Measurements from ENCODE around the gene GGCT.

The GGCT gene

DNA sequence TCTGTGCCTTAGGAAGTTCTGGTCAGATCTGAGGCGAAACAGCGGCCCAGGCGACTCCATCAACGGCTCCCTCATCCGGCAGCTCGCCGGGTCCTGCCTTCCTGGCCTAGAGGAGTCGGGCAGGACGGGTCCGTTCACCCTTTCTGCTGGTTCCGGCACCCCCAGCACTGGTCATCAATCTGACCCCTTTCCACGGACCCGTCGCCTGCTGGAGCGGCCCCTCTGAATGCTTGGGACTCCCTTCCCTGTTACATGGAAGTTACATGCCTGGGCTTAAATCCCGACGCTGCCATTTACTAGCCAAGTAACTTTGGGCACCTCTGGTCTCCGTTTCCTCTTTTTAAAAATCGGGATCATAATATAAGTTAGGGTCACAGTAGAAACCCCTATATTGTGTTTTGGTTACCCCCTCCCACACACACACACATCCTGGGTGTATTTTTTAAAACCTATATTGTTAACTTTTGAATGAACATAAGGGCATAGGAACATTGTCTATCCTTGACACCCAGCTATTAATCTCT is 607 bp upstream of the GGCT start:
- Histone ChIP-seq H3K27ac (no peak overlapping the region), H3K4me1 (ENCODE audit: low read depth, poor library complexity, severe bottlenecking) (peaks cover 16% of the 10 kb centered on the region), H2AFZ (ENCODE audit: low read depth) (peak overlapping the region; percentile 90), H3K9ac (peak overlapping the region; percentile 83), H3K79me2 (ENCODE audit: insufficient read depth, low read depth) (peaks cover 29% of the 10 kb centered on the region), H4K20me1 (ENCODE audit: insufficient read depth) (no peaks in the 10 kb centered on the region), H3K4me2 (peak overlapping the region; percentile 64), H3K36me3 (ENCODE audit: insufficient read depth) (no peaks in the 10 kb centered on the region), H3K4me3 (IDR thresholded peaks at IDR 0.05; ENCODE audit: insufficient read depth, low read depth, low read length) (no peak overlapping the region), H3K27me3 (ENCODE audit: insufficient read depth, low read depth) (no peaks in the 10 kb centered on the region)
- TF ChIP-seq, protein P1, sequence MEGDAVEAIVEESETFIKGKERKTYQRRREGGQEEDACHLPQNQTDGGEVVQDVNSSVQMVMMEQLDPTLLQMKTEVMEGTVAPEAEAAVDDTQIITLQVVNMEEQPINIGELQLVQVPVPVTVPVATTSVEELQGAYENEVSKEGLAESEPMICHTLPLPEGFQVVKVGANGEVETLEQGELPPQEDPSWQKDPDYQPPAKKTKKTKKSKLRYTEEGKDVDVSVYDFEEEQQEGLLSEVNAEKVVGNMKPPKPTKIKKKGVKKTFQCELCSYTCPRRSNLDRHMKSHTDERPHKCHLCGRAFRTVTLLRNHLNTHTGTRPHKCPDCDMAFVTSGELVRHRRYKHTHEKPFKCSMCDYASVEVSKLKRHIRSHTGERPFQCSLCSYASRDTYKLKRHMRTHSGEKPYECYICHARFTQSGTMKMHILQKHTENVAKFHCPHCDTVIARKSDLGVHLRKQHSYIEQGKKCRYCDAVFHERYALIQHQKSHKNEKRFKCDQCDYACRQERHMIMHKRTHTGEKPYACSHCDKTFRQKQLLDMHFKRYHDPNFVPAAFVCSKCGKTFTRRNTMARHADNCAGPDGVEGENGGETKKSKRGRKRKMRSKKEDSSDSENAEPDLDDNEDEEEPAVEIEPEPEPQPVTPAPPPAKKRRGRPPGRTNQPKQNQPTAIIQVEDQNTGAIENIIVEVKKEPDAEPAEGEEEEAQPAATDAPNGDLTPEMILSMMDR (conservative IDR thresholded peaks at IDR 0.05; ENCODE audit: low read depth, low read length) = no peak

- Histone ChIP-seq H3K27ac (peak overlapping the region; percentile 39; the same call in 1 of the 2 replicates), H3K27me3 (ENCODE audit: insufficient read depth, low read depth) (no peaks in the 10 kb centered on the region), H3K9ac (peak overlapping the region; percentile 83), H2AFZ (ENCODE audit: low read depth) (peak overlapping the region; percentile 90), H3K4me2 (peak overlapping the region; percentile 86), H3K4me1 (ENCODE audit: low read depth, poor library complexity, severe bottlenecking) (peaks cover 16% of the 10 kb centered on the region), H3K4me3 (IDR thresholded peaks at IDR 0.05; ENCODE audit: insufficient read depth, low read depth, low read length) (no peak overlapping the region), H4K20me1 (ENCODE audit: insufficient read depth) (no peaks in the 10 kb centered on the region), H3K79me2 (ENCODE audit: insufficient read depth, low read depth) (peaks cover 34% of the 10 kb centered on the region), H3K36me3 (ENCODE audit: insufficient read depth) (no peaks in the 10 kb centered on the region; the same call in 1 of the 2 replicates)
- TF ChIP-seq, protein P1 (conservative IDR thresholded peaks at IDR 0.05; ENCODE audit: low read depth, low read length) = no peak
These were observed 1.1 kb downstream of the GGCT start for GRCh38 chr7:30503274-30504212.

DNA sequence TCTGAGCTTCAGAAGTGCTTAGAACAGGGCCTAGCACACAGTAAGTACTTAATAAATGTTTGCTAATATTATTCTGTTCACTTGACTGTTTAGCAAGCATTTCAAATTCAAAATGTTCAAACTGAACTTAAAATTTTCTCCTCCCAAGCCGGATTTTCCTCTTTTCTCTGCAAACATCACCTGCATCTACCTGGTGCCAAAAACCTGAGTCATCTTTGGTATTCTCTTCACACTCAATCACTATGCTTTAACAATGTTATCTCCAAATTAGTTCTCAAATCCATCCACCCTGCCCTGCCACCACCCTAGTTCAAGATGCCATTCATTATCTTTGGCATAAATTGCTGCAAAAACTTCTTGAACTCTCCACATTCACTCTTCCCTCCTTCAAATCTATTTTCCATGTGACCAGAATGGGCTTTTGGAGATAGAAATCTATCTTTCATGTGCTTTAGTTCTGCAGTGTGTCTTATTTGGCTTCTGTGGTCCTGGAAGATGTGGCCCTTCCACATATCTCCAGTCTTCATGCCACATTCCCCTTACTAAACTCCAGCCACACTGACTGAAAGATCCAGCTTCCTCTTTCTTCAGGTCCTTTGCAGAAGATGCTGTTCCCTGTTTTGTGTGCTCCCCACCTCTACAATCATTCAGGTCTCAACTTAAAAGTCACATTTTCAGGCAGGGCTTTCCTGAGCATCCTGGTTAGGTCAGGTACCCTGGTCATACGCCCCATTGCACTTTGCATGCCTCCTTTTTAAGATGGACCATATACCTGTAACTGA is 2.0 kb downstream of the GGCT start:
- Histone ChIP-seq H3K4me2 (peak overlapping the region; percentile 86; the same call in 1 of the 2 replicates), H4K20me1 (ENCODE audit: insufficient read depth) (no peaks in the 10 kb centered on the region), H3K27ac (no peak overlapping the region), H3K4me3 (IDR thresholded peaks at IDR 0.05; ENCODE audit: insufficient read depth, low read depth, low read length) (no peak overlapping the region), H3K79me2 (ENCODE audit: insufficient read depth, low read depth) (peaks cover 34% of the 10 kb centered on the region), H3K9ac (no peak overlapping the region), H2AFZ (ENCODE audit: low read depth) (no peak overlapping the region), H3K36me3 (ENCODE audit: insufficient read depth) (no peaks in the 10 kb centered on the region; the same call in 1 of the 2 replicates), H3K4me1 (ENCODE audit: low read depth, poor library complexity, severe bottlenecking) (peaks cover 16% of the 10 kb centered on the region), H3K27me3 (ENCODE audit: insufficient read depth, low read depth) (no peaks in the 10 kb centered on the region)
- TF ChIP-seq, protein P1 (conservative IDR thresholded peaks at IDR 0.05; ENCODE audit: low read depth, low read length) = no peak

DNA sequence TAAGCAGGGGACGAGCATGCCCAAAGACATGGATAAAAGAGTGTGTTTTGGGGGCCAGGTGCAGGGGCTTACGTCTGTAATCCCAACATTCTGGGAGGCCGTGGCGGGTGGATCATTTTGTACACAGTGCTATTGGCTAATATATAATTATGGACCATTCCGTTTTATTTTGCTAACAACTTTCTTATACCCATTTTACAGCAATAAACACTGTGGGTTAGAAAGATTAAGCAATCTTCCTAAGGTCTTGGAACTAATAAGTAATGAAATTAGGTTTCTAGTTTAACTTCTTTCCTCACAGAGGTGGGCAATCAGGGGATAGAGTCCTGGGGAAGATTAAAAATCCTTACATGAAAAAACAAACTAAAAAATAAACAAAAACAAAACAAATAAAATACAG is 3.4 kb downstream of the GGCT start:
- Histone ChIP-seq H3K27ac (no peak overlapping the region), H3K27me3 (ENCODE audit: insufficient read depth, low read depth) (no peaks in the 10 kb centered on the region), H3K4me2 (no peak overlapping the region), H2AFZ (ENCODE audit: low read depth) (no peak overlapping the region), H3K79me2 (ENCODE audit: insufficient read depth, low read depth) (peaks cover 34% of the 10 kb centered on the region), H3K36me3 (ENCODE audit: insufficient read depth) (no peaks in the 10 kb centered on the region; the same call in 1 of the 2 replicates), H3K9ac (no peak overlapping the region), H3K4me3 (IDR thresholded peaks at IDR 0.05; ENCODE audit: insufficient read depth, low read depth, low read length) (no peak overlapping the region), H3K4me1 (ENCODE audit: low read depth, poor library complexity, severe bottlenecking) (peaks cover 16% of the 10 kb centered on the region), H4K20me1 (ENCODE audit: insufficient read depth) (no peaks in the 10 kb centered on the region)
- TF ChIP-seq, protein P1 (conservative IDR thresholded peaks at IDR 0.05; ENCODE audit: low read depth, low read length) = no peak
